SU-DHL-6 (cell line): ENCODE measurements around the gene DTYMK.
A peak's percentile ranks its signal among the peaks of the same experiment; 100 is the strongest.

Source experiments
- H2AFZ ChIP-seq: fragments of 200-600 bp; sonication (generic); 2 replicates; pipeline ENCODE4 v1.6.1; 2014; ENCODE audit warnings: low read depth, mild to moderate bottlenecking, moderate library complexity, mixed read lengths, antibody characterized with exemption, low read length; ENCODE audit not compliant: severe bottlenecking
- H3F3A ChIP-seq: fragments of 200-600 bp; shearing (Covaris generic); 2 replicates; pipeline ENCODE4 v1.6.0; 2016; ENCODE audit warnings: antibody characterized with exemption, mild to moderate bottlenecking; ENCODE audit not compliant: insufficient read depth
- H3K27ac ChIP-seq: fragments of 200-600 bp; sonication (generic); 2 replicates; pipeline ENCODE4 v1.5.1; 2016; ENCODE audit warnings: low read depth, mild to moderate bottlenecking, low read length, moderate library complexity, mixed read lengths
- H3K27me3 ChIP-seq: fragments of 200-600 bp; sonication (generic), shearing (Covaris generic); 2 replicates; pipeline ENCODE4 v1.6.0; 2014; ENCODE audit warnings: mild to moderate bottlenecking, low read length
- H3K36me3 ChIP-seq: fragments of 200-600 bp; sonication (generic); 2 replicates; pipeline ENCODE4 v1.6.1; 2014; ENCODE audit warnings: mild to moderate bottlenecking, low read length, mixed read lengths
- H3K4me2 ChIP-seq: fragments of 300-600, 200-600 bp; shearing (Covaris generic), sonication (generic); 2 replicates; pipeline ENCODE4 v1.6.0; 2014; ENCODE audit warnings: low read length, low read depth, mild to moderate bottlenecking; ENCODE audit not compliant: poor library complexity, severe bottlenecking
- H3K4me3 ChIP-seq: fragments of 200-600 bp; sonication (generic); 2 replicates; pipeline ENCODE4 v1.5.1; 2014; ENCODE audit warnings: antibody characterized with exemption, low read length, mild to moderate bottlenecking, mixed read lengths; ENCODE audit not compliant: insufficient read depth, poor library complexity, severe bottlenecking
- H3K79me2 ChIP-seq: fragments of 200-600 bp; sonication (generic); 2 replicates; pipeline ENCODE4 v1.6.1; 2014; ENCODE audit warnings: mild to moderate bottlenecking, low read length, moderate library complexity; ENCODE audit not compliant: insufficient read depth
- H3K9ac ChIP-seq: fragments of 200-600 bp; sonication (generic); 2 replicates; pipeline ENCODE4 v1.7.0; 2014; ENCODE audit warnings: mild to moderate bottlenecking, low read length
- H3K9me2 ChIP-seq: fragments of 200-600 bp; sonication (generic); replicated peaks from 2 replicates; pipeline ENCODE4 v1.6.1; 2014; ENCODE audit warnings: low read length; ENCODE audit not compliant: insufficient read depth
- H3K9me3 ChIP-seq: fragments of 200-600 bp; sonication (generic); 2 replicates; pipeline ENCODE4 v1.6.1; 2014; ENCODE audit warnings: low read length, mixed read lengths; ENCODE audit not compliant: insufficient read depth
- H4K20me1 ChIP-seq: fragments of 200-600 bp; sonication (generic); 2 replicates; pipeline ENCODE4 v1.6.1; 2014; ENCODE audit warnings: low read depth, mild to moderate bottlenecking, antibody characterized with exemption, low read length, moderate library complexity, mixed read lengths
- CTCF ChIP-seq: fragments of 200-600 bp; sonication (generic); IDR thresholded peaks from one replicate; pipeline ENCODE4 v1.5.1; 2017; ENCODE audit warnings: antibody characterized with exemption, mild to moderate bottlenecking, low read length, moderate library complexity; ENCODE audit not compliant: insufficient read depth, poor library complexity, severe bottlenecking
- EZH2phosphoT487 ChIP-seq: fragments of 200-600 bp; sonication (generic), shearing (Covaris generic); conservative IDR thresholded peaks from 2 replicates; pipeline ENCODE4 v1.6.1; 2018; ENCODE audit warnings: mild to moderate bottlenecking, antibody characterized with exemption, low read length, moderate library complexity, mixed read lengths

DTYMK gene

GRCh38 chr2:241706537-241706936 lies 19.9 kb upstream of the DTYMK start:
- no peak overlapping the region for H2AFZ ChIP-seq
- peaks cover 24% of the 10 kb centered on the region for H3K36me3 ChIP-seq
- peaks cover 15% of the 10 kb centered on the region for H3K79me2 ChIP-seq
- H3K9me2 ChIP-seq: no peaks in the 10 kb centered on the region
- no peaks in the 10 kb centered on the region for H3K27me3 ChIP-seq
- H4K20me1 ChIP-seq: no peaks in the 10 kb centered on the region
- no peak overlapping the region for H3K4me2 ChIP-seq
- no peak overlapping the region for H3K9ac ChIP-seq
- no peaks in the 10 kb centered on the region for H3F3A ChIP-seq
- no peak overlapping the region for H3K4me3 ChIP-seq
- TF ChIP-seq EZH2phosphoT487 (no peak), CTCF (no peak)
- no peak overlapping the region for H3K27ac ChIP-seq
- peaks cover 11% of the 10 kb centered on the region; the same call in 1 of the 2 replicates for H3K9me3 ChIP-seq

GRCh38 chr2:241703032-241703604 lies 16.5 kb upstream of the DTYMK start:
- H3K79me2 ChIP-seq: peaks cover 15% of the 10 kb centered on the region
- H3F3A ChIP-seq: peaks cover 17% of the 10 kb centered on the region
- peak overlapping the region; percentile 8; the same call in 1 of the 2 replicates for H3K27ac ChIP-seq
- peaks cover 11% of the 10 kb centered on the region; the same call in 1 of the 2 replicates for H3K9me3 ChIP-seq
- peak overlapping the region; percentile 83 for H3K4me3 ChIP-seq
- peaks cover 14% of the 10 kb centered on the region for H3K36me3 ChIP-seq
- no peak for TF ChIP-seq EZH2phosphoT487
- no peak for TF ChIP-seq CTCF
- peak overlapping the region; percentile 3 for H2AFZ ChIP-seq
- H3K9me2 ChIP-seq: no peaks in the 10 kb centered on the region
- no peaks in the 10 kb centered on the region for H4K20me1 ChIP-seq
- peak overlapping the region; percentile 93 for H3K9ac ChIP-seq
- H3K27me3 ChIP-seq: no peaks in the 10 kb centered on the region
- peak overlapping the region; percentile 84 for H3K4me2 ChIP-seq

- peak overlapping the region; percentile 88 for H3K27ac ChIP-seq
- peak overlapping the region; percentile 83 for H3K4me3 ChIP-seq
- H3K4me2 ChIP-seq: peak overlapping the region; percentile 84
- peak overlapping the region; percentile 3 for H2AFZ ChIP-seq
- H3K9me2 ChIP-seq: no peaks in the 10 kb centered on the region
- peak overlapping the region; percentile 93 for H3K9ac ChIP-seq
- TF ChIP-seq EZH2phosphoT487 (no peak), CTCF (peak; percentile 69)
- no peaks in the 10 kb centered on the region for H4K20me1 ChIP-seq
- H3F3A ChIP-seq: peaks cover 19% of the 10 kb centered on the region
- peaks cover 14% of the 10 kb centered on the region for H3K36me3 ChIP-seq
- H3K27me3 ChIP-seq: no peaks in the 10 kb centered on the region
- peaks cover 15% of the 10 kb centered on the region for H3K79me2 ChIP-seq
- peaks cover 11% of the 10 kb centered on the region; the same call in 1 of the 2 replicates for H3K9me3 ChIP-seq
These were observed 15.8 kb upstream of the DTYMK start for GRCh38 chr2:241702155-241703031.
